ENCODE data around the gene DOCK2.

DOCK2 gene

DNA sequence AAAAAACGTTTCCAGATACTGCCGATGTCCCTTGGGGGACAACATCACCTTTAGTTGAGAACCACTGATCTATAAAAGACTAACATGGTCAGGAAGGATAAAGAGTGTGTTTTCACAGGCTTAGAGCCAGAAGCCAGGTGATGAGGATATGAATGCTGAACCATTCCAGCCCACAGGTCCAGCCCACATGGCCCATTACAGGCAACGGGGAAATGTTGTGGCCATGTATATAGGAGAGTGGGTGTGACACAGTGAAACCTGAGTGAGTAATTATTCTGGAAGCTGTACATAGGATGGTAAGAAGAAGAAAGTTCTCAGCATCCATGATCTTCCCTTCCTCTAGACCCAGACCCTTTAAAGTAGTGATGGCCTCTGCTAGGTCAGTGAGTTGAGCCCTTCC lies 412.6 kb downstream of the DOCK2 start:
- Histone ChIP-seq H3K36me3 (peaks cover 100% of the 10 kb centered on the region), H3K4me3 (ENCODE audit: low read depth in 1 of 2, low read length in 1 of 2) (no peak overlapping the region), H3K9me3 (no peaks in the 10 kb centered on the region), H3K4me1 (ENCODE audit: control insufficient read depth in 1 of 2, insufficient read depth in 1 of 2, low read depth in 1 of 2, low read length in 1 of 2) (no peaks in the 10 kb centered on the region), H3K27ac (no peak overlapping the region), H3K27me3 (no peaks in the 10 kb centered on the region)
- no peak for TF ChIP-seq CTCF (IDR thresholded peaks at IDR 0.05)

DNA sequence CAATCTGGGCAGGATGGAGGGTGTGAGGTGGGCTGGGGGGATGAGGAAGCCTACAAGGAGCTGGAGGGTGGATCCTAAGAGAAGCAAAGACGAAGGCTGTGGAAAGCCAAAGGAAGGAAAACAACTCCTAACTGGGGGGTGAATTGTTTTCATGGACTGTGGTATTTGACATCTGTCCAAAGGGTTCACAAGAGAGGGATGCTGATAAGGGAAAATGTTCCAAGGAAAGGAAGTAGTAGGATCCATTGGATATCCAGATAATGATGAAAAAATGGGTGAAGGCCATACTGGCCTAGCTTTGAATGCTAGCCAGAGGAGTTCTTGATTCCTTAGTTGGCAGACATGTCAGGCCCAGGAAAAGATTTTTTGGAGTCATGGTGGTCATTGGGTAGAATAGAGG lies 416.8 kb downstream of the DOCK2 start:
- TF ChIP-seq CTCF (IDR thresholded peaks at IDR 0.05): no peak
- H3K4me3 ChIP-seq (ENCODE audit: low read depth in 1 of 2, low read length in 1 of 2): no peak overlapping the region
- no peaks in the 10 kb centered on the region for H3K4me1 ChIP-seq (ENCODE audit: control insufficient read depth in 1 of 2, insufficient read depth in 1 of 2, low read depth in 1 of 2, low read length in 1 of 2)
- H3K9me3 ChIP-seq: no peaks in the 10 kb centered on the region
- H3K27me3 ChIP-seq: no peaks in the 10 kb centered on the region
- no peak overlapping the region for H3K27ac ChIP-seq
- H3K36me3 ChIP-seq: peaks cover 100% of the 10 kb centered on the region

DNA sequence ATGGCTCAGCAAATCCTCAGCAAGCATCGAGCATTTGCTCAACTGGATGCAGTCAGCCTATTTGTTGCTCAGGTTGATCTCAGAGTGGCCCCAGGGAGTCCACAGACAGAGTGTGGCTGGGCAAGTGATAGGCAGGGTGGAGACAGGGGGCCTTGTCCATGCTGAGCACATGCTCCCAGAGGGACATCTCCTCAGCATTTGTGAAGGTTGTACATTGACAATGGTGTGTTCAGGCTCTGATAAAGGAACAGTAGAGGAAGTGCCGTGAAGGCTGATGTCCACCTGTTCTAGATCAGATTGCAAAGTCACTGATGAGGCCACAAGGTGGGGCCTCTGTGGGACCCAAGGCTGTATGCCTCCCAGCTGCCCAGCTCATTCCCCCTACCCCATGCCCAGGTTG lies 418.5 kb downstream of the DOCK2 start:
- Histone ChIP-seq H3K27me3 (no peaks in the 10 kb centered on the region), H3K36me3 (peaks cover 100% of the 10 kb centered on the region), H3K4me1 (ENCODE audit: control insufficient read depth in 1 of 2, insufficient read depth in 1 of 2, low read depth in 1 of 2, low read length in 1 of 2) (no peaks in the 10 kb centered on the region), H3K9me3 (no peaks in the 10 kb centered on the region), H3K4me3 (ENCODE audit: low read depth in 1 of 2, low read length in 1 of 2) (no peak overlapping the region), H3K27ac (no peak overlapping the region)
- no peak for TF ChIP-seq CTCF (IDR thresholded peaks at IDR 0.05)

- H3K27me3 ChIP-seq: no peaks in the 10 kb centered on the region
- H3K27ac ChIP-seq: no peak overlapping the region
- no peaks in the 10 kb centered on the region for H3K9me3 ChIP-seq
- no peak overlapping the region for H3K4me3 ChIP-seq (ENCODE audit: low read depth in 1 of 2, low read length in 1 of 2)
- H3K36me3 ChIP-seq: peaks cover 100% of the 10 kb centered on the region
- H3K4me1 ChIP-seq (ENCODE audit: control insufficient read depth in 1 of 2, insufficient read depth in 1 of 2, low read depth in 1 of 2, low read length in 1 of 2): no peaks in the 10 kb centered on the region
- no peak for TF ChIP-seq CTCF (IDR thresholded peaks at IDR 0.05)
Measured at GRCh38 chr5:170056561-170057267, 419.6 kb downstream of the DOCK2 start.

DNA sequence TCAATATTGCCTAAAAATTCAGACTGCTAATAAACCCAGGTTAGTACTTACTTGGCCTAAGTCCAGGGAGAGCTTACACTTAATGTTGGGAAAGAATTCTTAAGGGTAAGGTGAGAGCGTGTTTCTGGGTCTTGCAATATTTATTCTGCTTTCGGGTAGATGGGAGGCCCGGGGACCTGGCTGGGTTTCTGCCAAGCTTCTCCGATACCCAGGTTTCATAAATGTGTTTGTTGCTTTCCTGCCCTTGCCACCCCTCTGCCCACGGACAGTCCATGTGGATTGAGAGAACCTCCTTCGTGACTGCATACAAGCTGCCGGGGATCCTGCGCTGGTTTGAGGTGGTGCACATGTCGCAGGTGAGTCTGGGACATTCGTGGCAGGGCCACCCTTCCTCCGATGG lies 420.2 kb downstream of the DOCK2 start:
- H3K27ac ChIP-seq: no peak overlapping the region
- H3K9me3 ChIP-seq: no peaks in the 10 kb centered on the region
- H3K27me3 ChIP-seq: no peaks in the 10 kb centered on the region
- no peaks in the 10 kb centered on the region for H3K4me1 ChIP-seq (ENCODE audit: control insufficient read depth in 1 of 2, insufficient read depth in 1 of 2, low read depth in 1 of 2, low read length in 1 of 2)
- no peak for TF ChIP-seq CTCF (IDR thresholded peaks at IDR 0.05)
- no peak overlapping the region for H3K4me3 ChIP-seq (ENCODE audit: low read depth in 1 of 2, low read length in 1 of 2)
- H3K36me3 ChIP-seq: peaks cover 100% of the 10 kb centered on the region
